ENCODE measurements around the gene LAMC2. TPM values are rescaled to one million over a fixed set of nuclear protein-coding genes. Genes with fewer than 3 reads are reported as not detected.

Gene LAMC2
- total RNA-seq, 2 experiments from 2014 or later: not detected

DNA sequence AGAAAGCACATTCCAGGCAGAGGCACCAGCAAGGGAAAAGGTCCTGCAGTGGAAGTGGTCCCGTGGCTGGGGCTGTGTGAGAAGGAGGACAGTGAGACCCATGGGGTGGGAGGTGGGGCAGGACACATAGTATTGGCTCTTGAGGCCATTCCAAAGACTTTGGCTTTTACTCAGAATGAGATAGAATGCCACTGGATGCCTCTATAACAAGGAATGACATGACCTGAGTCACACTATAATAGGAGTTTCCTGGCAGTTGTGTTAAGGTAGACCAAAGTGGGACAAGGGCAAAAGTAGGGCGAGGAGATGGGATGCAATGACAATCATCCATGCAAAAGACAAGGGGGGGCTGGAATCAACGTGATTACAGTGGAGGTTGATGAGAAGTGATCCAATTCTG is 24.7 kb upstream of the LAMC2 start:
- Mint-ChIP-seq H3K27me3 (no peaks in the 10 kb centered on the region), H3K4me3 (no peak overlapping the region), H3K36me3 (no peaks in the 10 kb centered on the region), H3K9me3 (no peaks in the 10 kb centered on the region), H3K27ac (no peak overlapping the region), H3K4me1 (no peaks in the 10 kb centered on the region)
- no peak for DNase-seq

DNA sequence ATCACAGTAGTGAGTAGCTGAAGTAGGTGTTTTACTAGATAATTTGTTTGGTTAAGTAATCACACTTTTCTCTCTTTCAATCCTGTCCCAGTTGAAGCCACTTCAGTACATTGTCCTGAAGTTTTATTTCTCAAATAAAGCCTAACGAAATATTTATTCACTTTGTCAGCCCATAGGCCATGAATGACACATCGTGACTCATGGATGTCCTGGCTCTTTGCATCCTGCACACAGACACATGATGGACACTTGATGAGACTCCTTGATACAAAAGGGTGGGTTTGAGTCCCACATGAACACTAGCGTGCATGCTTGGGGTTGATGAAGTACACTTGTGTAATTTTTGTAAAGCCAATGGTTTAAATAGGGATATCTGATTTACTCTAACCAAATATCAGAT is 22.7 kb upstream of the LAMC2 start:
- H3K4me1 Mint-ChIP-seq: no peaks in the 10 kb centered on the region
- no peak overlapping the region for H3K4me3 Mint-ChIP-seq
- H3K27me3 Mint-ChIP-seq: no peaks in the 10 kb centered on the region
- no peaks in the 10 kb centered on the region for H3K36me3 Mint-ChIP-seq
- H3K9me3 Mint-ChIP-seq: no peaks in the 10 kb centered on the region
- H3K27ac Mint-ChIP-seq: no peak overlapping the region
- DNase-seq: no peak

DNA sequence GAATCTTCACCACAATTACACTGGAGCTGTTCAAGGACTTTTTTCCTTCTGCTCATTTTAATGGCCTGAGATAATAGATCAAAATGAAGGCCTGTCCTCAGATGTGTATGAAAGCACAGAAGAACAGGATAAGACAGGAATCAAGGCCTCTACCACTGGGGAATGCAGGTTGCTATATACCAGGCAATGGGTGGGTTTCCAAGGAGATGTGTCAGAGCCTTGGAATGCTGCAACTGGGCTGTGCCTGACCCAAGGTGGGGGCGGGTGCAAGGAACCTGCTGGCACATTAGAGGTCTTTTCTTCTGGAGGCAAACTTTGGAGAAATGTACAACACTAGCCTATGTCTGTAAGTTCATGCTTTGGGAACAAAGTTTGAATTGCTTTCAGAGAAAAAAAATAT is 21.7 kb upstream of the LAMC2 start:
- no peaks in the 10 kb centered on the region for H3K9me3 Mint-ChIP-seq
- no peaks in the 10 kb centered on the region for H3K27me3 Mint-ChIP-seq
- no peaks in the 10 kb centered on the region for H3K36me3 Mint-ChIP-seq
- no peaks in the 10 kb centered on the region for H3K4me1 Mint-ChIP-seq
- H3K4me3 Mint-ChIP-seq: no peak overlapping the region
- no peak for DNase-seq
- no peak overlapping the region for H3K27ac Mint-ChIP-seq

DNA sequence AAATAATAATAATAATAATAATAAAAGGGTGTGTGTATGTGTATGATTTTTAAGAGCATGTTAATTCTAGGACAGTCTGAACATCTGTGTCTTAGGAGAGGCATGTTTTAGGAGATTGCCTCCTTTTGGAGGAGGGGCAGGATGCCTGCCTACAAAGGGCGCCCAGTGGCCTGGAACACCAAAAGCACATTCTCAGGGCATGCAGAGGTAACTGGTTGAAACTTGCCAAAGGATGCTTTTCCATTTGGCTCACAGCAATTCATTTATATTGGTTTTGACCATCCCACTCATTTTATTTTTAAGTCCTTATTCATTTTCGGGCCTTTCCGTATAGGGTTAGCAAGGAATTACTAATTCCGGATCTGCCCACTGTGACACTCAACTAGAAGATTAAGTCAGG is 21.1 kb upstream of the LAMC2 start:
- H3K9me3 Mint-ChIP-seq: no peaks in the 10 kb centered on the region

DNA sequence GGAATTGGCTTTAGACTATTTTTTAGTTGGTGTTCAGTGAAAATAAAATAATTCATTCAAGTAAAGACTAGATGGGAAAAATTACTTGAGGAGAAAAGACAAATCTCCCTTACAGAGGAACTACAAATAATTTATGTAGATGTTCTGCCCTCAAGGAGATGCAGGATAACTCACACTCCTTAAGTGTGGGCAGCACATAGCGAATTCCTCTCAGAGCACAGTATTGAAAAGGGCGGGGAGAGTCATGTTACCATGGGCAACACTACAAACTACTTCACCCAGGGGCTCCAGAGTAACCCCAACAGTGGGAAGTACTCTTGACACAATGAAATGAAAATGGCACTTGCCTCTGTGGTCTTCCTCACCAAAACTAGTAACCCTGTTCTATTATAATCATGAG is 20.6 kb upstream of the LAMC2 start:
- no peaks in the 10 kb centered on the region for H3K9me3 Mint-ChIP-seq
- no peak for DNase-seq
- H3K4me1 Mint-ChIP-seq: no peaks in the 10 kb centered on the region
- H3K27me3 Mint-ChIP-seq: no peaks in the 10 kb centered on the region
- H3K36me3 Mint-ChIP-seq: no peaks in the 10 kb centered on the region
- no peak overlapping the region for H3K27ac Mint-ChIP-seq
- H3K4me3 Mint-ChIP-seq: no peak overlapping the region

More for the DNA sequence above, 21.1 kb upstream of the LAMC2 start:
- Mint-ChIP-seq H3K4me3 (no peak overlapping the region), H3K4me1 (no peaks in the 10 kb centered on the region), H3K27me3 (no peaks in the 10 kb centered on the region), H3K27ac (no peak overlapping the region), H3K36me3 (no peaks in the 10 kb centered on the region)
- DNase-seq: no peak

DNA sequence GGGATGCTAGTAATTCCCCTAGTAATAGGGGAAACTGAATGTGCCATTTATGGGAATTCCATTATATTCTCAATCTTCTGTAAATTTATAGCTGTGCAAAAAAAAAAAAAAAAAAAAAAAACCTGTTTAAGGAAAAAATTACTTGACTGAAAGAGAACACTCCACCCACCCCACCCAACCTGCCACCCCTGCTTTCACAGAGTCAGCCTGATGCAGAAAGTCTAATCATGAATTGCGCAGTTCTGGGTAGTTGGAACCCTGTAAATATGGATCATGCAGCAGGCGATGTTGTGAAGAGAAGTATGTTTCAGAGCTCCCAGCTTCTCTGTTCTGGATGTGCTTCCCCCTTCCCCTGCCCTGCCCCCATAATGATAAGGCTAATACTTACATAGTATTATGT is 19.6 kb upstream of the LAMC2 start:
- no peaks in the 10 kb centered on the region for H3K9me3 Mint-ChIP-seq
- H3K4me1 Mint-ChIP-seq: no peaks in the 10 kb centered on the region
- H3K36me3 Mint-ChIP-seq: no peaks in the 10 kb centered on the region
- no peak for DNase-seq
- no peaks in the 10 kb centered on the region for H3K27me3 Mint-ChIP-seq
- no peak overlapping the region for H3K27ac Mint-ChIP-seq
- H3K4me3 Mint-ChIP-seq: no peak overlapping the region

DNA sequence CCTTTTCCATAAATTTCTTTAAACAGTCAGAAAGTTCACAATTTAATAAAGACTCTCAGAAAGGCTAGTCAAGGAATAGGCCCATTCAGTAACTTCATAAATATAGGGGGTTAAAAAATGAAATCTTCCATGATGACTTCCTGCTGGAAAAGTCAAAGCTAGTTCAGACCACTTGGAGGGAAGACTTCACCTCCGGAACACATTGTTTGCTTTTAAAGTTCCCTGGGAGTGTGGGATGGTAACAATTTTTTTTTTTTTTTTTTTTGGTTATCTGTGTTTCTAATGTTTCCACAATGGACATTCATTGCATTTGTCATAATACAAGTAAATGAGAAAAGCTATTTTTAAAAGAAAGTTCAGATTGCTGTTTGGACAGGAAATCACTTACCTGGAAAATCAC is 18.4 kb upstream of the LAMC2 start:
- DNase-seq: no peak
- H3K4me3 Mint-ChIP-seq: no peak overlapping the region
- no peaks in the 10 kb centered on the region for H3K36me3 Mint-ChIP-seq
- H3K27me3 Mint-ChIP-seq: no peaks in the 10 kb centered on the region
- H3K27ac Mint-ChIP-seq: no peak overlapping the region
- H3K4me1 Mint-ChIP-seq: no peaks in the 10 kb centered on the region
- no peaks in the 10 kb centered on the region for H3K9me3 Mint-ChIP-seq

DNA sequence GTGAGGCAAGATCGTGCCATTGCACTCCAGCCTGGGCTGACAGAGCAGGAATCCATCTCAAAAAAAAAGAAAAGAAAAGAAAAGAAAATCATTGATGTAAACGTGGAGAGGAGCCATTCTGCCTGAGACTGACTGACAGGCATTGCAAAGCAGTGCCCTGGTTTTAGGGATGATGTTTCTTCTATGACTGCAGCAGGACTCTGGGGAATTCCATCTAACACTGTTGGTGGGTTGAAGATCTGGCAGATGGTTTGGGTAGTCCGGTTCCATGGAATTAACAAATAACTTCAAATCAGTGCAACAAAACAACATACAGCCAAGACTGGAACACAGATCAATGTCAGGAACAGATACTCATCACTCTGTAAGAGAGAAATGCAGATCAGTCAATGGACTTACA is 17.8 kb upstream of the LAMC2 start:
- no peak overlapping the region for H3K27ac Mint-ChIP-seq
- no peaks in the 10 kb centered on the region for H3K4me1 Mint-ChIP-seq
- no peak overlapping the region for H3K4me3 Mint-ChIP-seq
- H3K36me3 Mint-ChIP-seq: no peaks in the 10 kb centered on the region
- no peak for DNase-seq
- no peaks in the 10 kb centered on the region for H3K9me3 Mint-ChIP-seq
- H3K27me3 Mint-ChIP-seq: no peaks in the 10 kb centered on the region

DNA sequence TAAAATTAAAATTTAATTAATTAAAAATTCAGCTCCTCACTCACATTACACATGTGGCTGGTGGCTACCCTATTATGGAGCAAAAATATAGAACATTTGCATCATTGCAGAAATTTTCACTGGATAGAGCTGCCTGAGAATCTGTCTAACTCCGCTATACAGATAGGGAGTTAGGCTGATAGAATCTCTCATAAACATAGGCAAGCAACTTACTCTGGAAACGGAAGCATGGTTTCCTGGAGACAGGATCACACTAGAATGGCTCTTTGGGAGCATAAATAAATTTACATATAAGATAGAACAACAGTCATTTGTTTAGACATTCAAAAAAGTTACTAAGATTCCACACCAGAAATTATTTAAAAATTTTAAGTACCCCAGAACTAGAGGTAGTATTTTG is 12.2 kb upstream of the LAMC2 start:
- Mint-ChIP-seq H3K4me1 (no peaks in the 10 kb centered on the region), H3K36me3 (no peaks in the 10 kb centered on the region), H3K4me3 (no peak overlapping the region), H3K27ac (no peak overlapping the region), H3K27me3 (no peaks in the 10 kb centered on the region), H3K9me3 (no peaks in the 10 kb centered on the region)
- DNase-seq: no peak

DNA sequence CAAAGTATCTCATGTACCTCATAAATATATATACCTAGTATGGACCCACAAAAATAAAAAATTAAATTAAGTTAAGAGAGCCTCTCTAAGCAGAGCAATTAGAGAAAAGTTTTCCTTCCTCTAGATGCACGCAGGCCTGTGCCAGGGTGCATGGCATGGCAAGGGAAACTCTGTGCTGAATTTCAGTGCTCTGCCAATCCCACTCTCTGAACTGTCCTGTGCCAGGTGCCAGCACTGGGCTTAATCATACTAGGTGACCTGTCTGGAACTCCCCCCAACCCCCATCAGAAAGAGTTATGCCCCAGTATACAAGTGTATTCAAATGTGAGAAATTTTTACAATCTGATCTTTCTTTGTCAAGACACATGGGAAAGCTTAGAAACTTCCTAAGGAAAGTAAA is 10.4 kb upstream of the LAMC2 start:
- no peak overlapping the region for H3K27ac Mint-ChIP-seq
- no peaks in the 10 kb centered on the region for H3K9me3 Mint-ChIP-seq
- no peak for DNase-seq
- H3K27me3 Mint-ChIP-seq: no peaks in the 10 kb centered on the region
- no peak overlapping the region for H3K4me3 Mint-ChIP-seq
- H3K4me1 Mint-ChIP-seq: peaks cover 5% of the 10 kb centered on the region
- H3K36me3 Mint-ChIP-seq: no peaks in the 10 kb centered on the region

DNA sequence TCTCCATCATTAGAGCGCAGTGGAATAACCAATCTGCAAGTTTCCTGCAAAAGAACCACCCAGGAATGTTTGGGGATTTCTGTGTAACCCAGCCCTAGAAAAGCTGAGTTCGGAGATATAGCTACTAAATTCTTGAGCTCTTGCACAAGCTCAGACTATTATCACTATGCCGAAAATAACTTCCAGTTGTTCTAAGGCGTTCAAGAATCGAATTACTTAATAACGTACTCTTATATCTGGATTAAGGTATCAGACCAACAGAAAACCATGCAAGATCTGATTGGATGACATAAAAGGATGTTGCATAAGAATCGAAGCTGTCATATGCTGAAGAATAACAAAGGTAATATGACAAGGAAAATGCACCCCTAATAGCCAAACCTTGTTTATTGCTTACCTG is 7.5 kb upstream of the LAMC2 start:
- H3K27ac Mint-ChIP-seq: no peak overlapping the region
- H3K4me1 Mint-ChIP-seq: peaks cover 10% of the 10 kb centered on the region
- no peaks in the 10 kb centered on the region for H3K9me3 Mint-ChIP-seq
- no peaks in the 10 kb centered on the region for H3K36me3 Mint-ChIP-seq
- DNase-seq: no peak
- no peak overlapping the region for H3K4me3 Mint-ChIP-seq
- peaks cover 3% of the 10 kb centered on the region for H3K27me3 Mint-ChIP-seq

DNA sequence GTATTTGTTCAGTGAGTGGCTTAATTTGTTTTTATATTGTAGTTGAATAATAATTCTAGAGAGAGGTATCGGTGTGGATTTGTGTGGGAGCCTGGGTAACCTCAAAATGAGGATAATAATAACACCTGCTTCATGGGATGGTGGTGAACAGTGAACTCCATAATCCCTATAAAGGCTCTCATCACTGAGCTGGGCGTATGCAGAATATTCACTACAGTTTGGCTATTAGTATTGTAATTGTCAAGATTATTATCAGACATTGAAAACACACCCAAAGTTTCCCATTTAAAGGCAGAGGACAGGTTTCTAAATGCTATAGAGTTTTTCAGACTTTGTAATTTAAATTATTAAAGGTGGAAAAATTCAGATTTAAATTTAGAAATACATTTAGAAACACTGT is 7.0 kb upstream of the LAMC2 start:
- no peaks in the 10 kb centered on the region for H3K36me3 Mint-ChIP-seq
- peaks cover 10% of the 10 kb centered on the region for H3K4me1 Mint-ChIP-seq
- H3K27ac Mint-ChIP-seq: no peak overlapping the region
- peaks cover 3% of the 10 kb centered on the region for H3K27me3 Mint-ChIP-seq
- no peak overlapping the region for H3K4me3 Mint-ChIP-seq
- no peak for DNase-seq
- no peaks in the 10 kb centered on the region for H3K9me3 Mint-ChIP-seq

DNA sequence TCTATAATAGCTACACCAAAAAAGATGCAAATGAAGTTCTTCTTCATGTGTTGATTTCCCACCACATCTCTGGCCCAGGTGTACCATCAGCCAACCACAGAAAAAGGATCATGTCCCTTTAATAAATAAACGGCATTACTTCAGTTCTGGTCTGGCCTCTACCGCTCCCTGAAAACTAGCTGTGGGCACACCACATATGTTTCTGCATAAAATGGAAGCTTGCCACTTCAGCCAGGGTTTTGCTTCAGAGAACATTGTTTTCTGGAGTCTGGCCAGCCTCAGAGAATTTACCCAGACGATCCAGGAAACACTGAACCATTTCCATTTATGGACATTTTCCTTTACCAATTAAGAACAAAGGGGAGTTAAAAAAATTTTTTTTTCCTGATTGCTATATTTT is 5.8 kb upstream of the LAMC2 start:
- peaks cover 3% of the 10 kb centered on the region for H3K27me3 Mint-ChIP-seq
- no peaks in the 10 kb centered on the region for H3K9me3 Mint-ChIP-seq
- no peak for DNase-seq
- peaks cover 10% of the 10 kb centered on the region for H3K4me1 Mint-ChIP-seq
- no peak overlapping the region for H3K4me3 Mint-ChIP-seq
- H3K27ac Mint-ChIP-seq: no peak overlapping the region
- no peaks in the 10 kb centered on the region for H3K36me3 Mint-ChIP-seq

DNA sequence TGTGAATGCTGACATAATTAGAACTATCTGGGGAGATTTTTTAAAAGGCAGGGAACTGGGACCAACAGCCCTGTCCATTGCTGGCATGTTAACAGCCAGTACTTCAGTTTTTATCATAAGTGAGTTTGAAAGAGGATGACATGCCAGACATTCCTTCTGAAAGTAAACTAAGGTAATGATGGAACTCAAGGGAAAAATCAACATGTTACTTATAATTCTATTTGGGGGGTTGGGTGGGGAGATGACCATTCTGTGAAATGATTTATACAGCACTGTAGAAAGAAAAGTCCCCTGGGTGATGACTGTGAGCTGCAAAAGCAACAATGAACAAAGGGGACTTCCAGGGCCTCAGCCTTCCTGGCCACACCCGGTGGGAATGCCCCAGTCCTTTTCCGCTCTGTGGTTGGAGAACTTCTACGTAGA is 5.4 kb upstream of the LAMC2 start:
- no peak overlapping the region for H3K27ac Mint-ChIP-seq
- DNase-seq: peak; percentile 19

DNA sequence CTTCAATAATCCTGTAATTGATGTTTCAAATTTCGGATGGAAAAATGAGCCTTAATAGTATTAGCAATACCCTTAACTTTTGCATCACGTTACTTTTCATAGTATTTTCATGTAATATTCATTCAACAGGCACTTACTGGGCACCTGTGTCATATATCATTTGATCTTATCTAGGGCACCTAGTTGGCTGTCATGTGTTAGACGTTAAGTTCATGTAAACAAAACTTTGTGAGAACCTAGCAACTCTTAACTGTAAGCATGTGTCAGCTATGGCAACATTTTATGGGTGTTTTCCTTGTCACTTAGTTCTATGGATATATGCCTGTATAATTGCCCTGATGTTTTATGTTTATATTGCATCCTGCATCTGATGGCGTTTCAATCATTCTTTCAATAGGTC is 777 bp downstream of the LAMC2 start:
- H3K36me3 Mint-ChIP-seq: no peaks in the 10 kb centered on the region
- H3K4me1 Mint-ChIP-seq: peaks cover 3% of the 10 kb centered on the region

More for the DNA sequence above, 5.4 kb upstream of the LAMC2 start:
- H3K36me3 Mint-ChIP-seq: no peaks in the 10 kb centered on the region
- H3K4me3 Mint-ChIP-seq: no peak overlapping the region
- peaks cover 10% of the 10 kb centered on the region for H3K4me1 Mint-ChIP-seq
- no peaks in the 10 kb centered on the region for H3K9me3 Mint-ChIP-seq
- peaks cover 7% of the 10 kb centered on the region for H3K27me3 Mint-ChIP-seq

DNA sequence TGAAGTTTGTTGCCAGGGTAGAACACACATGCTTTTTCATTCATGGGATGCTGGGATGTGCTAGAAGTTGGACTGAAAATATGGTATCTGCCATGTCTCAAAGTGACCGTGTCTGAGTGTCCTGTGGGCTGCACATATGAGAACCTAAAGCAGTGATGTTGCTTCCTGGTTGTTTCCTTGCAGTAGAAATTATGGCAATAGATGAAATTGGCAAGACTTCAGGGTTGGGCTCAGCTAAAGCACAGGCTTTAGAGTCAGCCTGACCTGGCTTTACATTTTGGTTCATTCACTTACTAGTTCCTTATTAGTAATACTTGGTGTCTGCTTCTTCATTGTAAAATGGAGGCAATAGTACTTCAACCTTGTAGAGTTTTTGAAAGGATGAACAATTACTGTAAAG is 2.2 kb downstream of the LAMC2 start:
- H3K27me3 Mint-ChIP-seq: peaks cover 29% of the 10 kb centered on the region
- H3K36me3 Mint-ChIP-seq: no peaks in the 10 kb centered on the region

More for the DNA sequence above, 777 bp downstream of the LAMC2 start:
- DNase-seq: no peak
- no peak overlapping the region for H3K27ac Mint-ChIP-seq
- no peak overlapping the region for H3K4me3 Mint-ChIP-seq
- peaks cover 30% of the 10 kb centered on the region for H3K27me3 Mint-ChIP-seq
- H3K9me3 Mint-ChIP-seq: no peaks in the 10 kb centered on the region

DNA sequence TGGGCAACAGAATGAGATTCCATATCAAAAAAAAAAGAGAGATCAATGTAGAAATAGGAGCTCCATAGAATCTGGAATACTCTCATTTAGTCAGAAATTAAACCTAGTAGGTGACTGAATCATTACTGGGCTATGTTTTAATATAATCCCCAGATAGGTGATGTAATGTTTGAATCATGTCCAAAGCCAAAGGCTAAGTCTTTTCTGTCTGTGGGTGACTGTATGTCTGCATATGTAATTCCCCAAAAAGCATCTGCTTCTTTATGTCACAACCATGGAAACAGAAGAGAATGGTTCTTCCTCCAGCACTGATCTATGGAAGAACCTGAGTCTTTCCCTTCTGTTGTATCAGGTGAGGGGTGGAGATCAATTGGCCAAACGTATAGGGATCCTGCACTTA is 5.8 kb downstream of the LAMC2 start:
- peaks cover 14% of the 10 kb centered on the region for H3K27me3 Mint-ChIP-seq
- no peak for DNase-seq
- H3K27ac Mint-ChIP-seq: no peak overlapping the region
- H3K4me3 Mint-ChIP-seq: no peak overlapping the region
- H3K9me3 Mint-ChIP-seq: no peaks in the 10 kb centered on the region
- H3K4me1 Mint-ChIP-seq: peaks cover 12% of the 10 kb centered on the region
- H3K36me3 Mint-ChIP-seq: no peaks in the 10 kb centered on the region

More for the DNA sequence above, 2.2 kb downstream of the LAMC2 start:
- no peaks in the 10 kb centered on the region for H3K9me3 Mint-ChIP-seq
- H3K4me3 Mint-ChIP-seq: no peak overlapping the region
- no peak overlapping the region for H3K27ac Mint-ChIP-seq
- peaks cover 3% of the 10 kb centered on the region for H3K4me1 Mint-ChIP-seq
- no peak for DNase-seq
